ENCODE results near the gene MGP. TPM values are rescaled to one million over a fixed set of nuclear protein-coding genes. Genes with fewer than 3 reads are reported as not detected.

Gene MGP
- total RNA-seq, 4 donors from 2014 or later = 604 to 929 (median 711) TPM

DNA sequence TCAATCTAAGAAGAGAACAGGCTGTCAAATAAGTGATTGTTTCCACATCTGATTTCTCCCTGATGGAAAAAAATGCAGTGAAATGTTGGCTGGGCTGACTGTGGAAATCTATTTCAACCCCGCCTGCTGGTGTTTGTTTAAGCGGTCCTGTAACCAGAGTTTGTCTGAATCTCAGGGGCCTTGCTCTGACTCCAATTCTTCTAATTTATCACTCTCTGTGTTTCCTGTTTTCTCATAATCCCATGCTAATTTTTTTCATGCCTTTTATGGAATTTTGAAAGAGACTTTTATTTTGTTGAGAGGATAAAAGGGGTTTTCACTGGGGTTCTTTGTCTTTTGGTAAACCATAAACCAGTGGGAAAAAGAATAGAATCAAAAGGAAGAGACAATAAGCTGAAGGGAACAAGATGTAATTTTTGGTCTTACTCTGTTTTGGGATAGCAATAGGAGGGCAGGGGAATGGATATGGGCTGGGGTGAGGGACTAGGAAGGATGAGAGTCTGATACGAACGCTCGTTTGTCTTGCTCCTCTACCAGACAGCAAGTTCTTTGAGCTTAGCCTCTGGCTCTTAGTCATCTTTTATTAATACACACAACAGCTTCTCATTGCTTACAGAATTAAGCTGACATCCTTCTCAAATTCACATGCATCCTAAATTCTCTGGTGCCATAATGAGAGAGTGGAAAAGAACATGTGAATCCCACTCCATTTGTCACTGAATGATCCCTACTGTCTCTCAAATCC lies 8.0 kb upstream of the MGP start:
- Histone ChIP-seq H3K4me3 (peak overlapping the region in 1 of 4 donors; percentile 7), H3K36me3 (no peaks in the 10 kb centered on the region), H3K9me3 (no peaks in the 10 kb centered on the region), H3K4me1 (peaks cover 9 to 63% (median 52%) of the 10 kb centered on the region in 4 donors), H3K27ac (replicated peaks in 1 of 4) (peak overlapping the region; percentile 74 to 82 (median 77)), H3K27me3 (no peaks in the 10 kb centered on the region)
- no peak for DNase-seq (ENCODE audit: extremely low spot score)
- no peak for TF ChIP-seq EP300 (IDR thresholded peaks at IDR 0.05)
- no peak for TF ChIP-seq POLR2AphosphoS5 (IDR thresholded peaks at IDR 0.05)
- TF ChIP-seq, protein P1, sequence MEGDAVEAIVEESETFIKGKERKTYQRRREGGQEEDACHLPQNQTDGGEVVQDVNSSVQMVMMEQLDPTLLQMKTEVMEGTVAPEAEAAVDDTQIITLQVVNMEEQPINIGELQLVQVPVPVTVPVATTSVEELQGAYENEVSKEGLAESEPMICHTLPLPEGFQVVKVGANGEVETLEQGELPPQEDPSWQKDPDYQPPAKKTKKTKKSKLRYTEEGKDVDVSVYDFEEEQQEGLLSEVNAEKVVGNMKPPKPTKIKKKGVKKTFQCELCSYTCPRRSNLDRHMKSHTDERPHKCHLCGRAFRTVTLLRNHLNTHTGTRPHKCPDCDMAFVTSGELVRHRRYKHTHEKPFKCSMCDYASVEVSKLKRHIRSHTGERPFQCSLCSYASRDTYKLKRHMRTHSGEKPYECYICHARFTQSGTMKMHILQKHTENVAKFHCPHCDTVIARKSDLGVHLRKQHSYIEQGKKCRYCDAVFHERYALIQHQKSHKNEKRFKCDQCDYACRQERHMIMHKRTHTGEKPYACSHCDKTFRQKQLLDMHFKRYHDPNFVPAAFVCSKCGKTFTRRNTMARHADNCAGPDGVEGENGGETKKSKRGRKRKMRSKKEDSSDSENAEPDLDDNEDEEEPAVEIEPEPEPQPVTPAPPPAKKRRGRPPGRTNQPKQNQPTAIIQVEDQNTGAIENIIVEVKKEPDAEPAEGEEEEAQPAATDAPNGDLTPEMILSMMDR (IDR thresholded peaks at IDR 0.05) = no peak
- TF ChIP-seq POLR2A (IDR thresholded peaks at IDR 0.05; ENCODE audit: low read depth) = no peak
- WGBS = 38% methylated on average over 5 of the region's 5 CpGs
- intact Hi-C loops (cut with DNase I) = no loop called here

DNA sequence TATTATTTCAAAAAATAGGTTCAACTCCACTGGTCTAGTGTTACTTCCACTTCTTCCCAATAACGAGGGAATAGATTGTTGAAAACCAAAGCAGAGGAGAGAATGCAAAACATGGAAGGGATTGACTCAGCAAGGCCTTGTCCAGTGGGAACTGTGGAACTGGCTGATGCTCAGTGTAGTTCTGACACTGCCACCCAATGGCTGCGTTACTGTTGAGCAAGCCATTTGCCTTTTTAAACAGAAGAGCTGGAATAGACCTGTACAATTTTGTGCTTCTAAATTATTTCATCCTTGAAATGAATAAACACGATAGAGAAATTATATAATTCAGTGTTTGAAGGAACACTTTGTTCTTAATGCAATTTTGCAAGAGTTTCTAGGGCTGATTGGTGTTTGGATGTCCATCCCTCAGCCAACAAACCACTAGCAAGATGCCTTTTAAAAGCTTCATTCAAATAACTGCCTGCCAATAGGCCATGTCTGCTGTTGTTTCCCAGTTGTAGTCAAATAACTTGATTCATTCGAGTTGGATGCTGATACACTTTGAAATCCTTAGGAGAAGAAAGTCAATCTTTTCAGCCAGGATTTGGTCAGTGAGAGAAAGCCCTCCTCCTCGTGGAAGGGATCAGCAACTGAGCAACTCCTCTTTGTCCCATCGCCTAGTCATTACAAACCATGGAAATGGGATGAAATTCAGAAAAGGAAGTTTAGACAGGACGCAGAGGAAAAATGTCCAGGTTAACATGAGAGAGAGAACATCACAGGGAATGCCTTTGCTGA lies 7.3 kb upstream of the MGP start:
- Histone ChIP-seq H3K27ac (replicated peaks in 1 of 4) (peak overlapping the region; percentile 74 to 82 (median 78)), H3K27me3 (no peaks in the 10 kb centered on the region), H3K4me3 (peak overlapping the region in 1 of 4 donors; percentile 7), H3K36me3 (no peaks in the 10 kb centered on the region), H3K4me1 (peaks cover 9 to 64% (median 52%) of the 10 kb centered on the region in 4 donors), H3K9me3 (no peaks in the 10 kb centered on the region)
- TF ChIP-seq, protein P1 (IDR thresholded peaks at IDR 0.05) = peak; percentile 15 to 31 (median 31)
- peak; percentile 59 to 70 for TF ChIP-seq POLR2AphosphoS5 (IDR thresholded peaks at IDR 0.05)
- TF ChIP-seq POLR2A (IDR thresholded peaks at IDR 0.05; ENCODE audit: low read depth) = no peak
- intact Hi-C loops (cut with DNase I) = no loop called here
- no peak for DNase-seq (ENCODE audit: extremely low spot score)
- WGBS = 61% methylated on average over 7 of the region's 7 CpGs

DNA sequence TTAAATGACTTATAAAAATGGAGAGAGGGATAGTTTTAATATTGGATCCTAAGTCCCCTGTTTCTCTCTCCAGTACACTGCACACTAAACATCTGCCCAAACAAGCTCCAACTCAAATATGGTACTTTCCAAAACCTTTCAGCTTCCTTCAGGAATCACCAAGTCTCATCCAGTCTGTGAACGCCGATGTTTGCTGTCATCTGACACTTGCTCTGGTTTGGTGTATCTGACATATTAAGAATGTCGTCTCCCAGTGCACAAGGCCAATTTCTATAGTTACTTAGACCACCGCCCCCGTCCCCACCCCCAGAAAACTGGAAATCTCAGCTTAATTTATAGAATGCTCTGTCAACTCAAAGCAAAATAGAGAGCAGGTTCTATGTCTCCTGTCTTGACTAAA lies 5.0 kb upstream of the MGP start:
- WGBS = 86% methylated on average over 5 of the region's 5 CpGs
- TF ChIP-seq, protein P1 (IDR thresholded peaks at IDR 0.05) = no peak
- TF ChIP-seq EP300 (IDR thresholded peaks at IDR 0.05) (no peak), POLR2A (IDR thresholded peaks at IDR 0.05; ENCODE audit: low read depth) (no peak), POLR2AphosphoS5 (IDR thresholded peaks at IDR 0.05) (no peak)
- H3K36me3 ChIP-seq = no peaks in the 10 kb centered on the region
- no peaks in the 10 kb centered on the region for H3K9me3 ChIP-seq
- H3K27ac ChIP-seq (replicated peaks in 1 of 4) = peak overlapping the region in 1 of 4 donors; percentile 13
- DNase-seq (ENCODE audit: extremely low spot score) = no peak
- H3K27me3 ChIP-seq = no peaks in the 10 kb centered on the region
- intact Hi-C loops (cut with DNase I) = no loop called here
- H3K4me1 ChIP-seq = peaks cover 8 to 57% (median 48%) of the 10 kb centered on the region in 4 donors
- H3K4me3 ChIP-seq = no peak overlapping the region

DNA sequence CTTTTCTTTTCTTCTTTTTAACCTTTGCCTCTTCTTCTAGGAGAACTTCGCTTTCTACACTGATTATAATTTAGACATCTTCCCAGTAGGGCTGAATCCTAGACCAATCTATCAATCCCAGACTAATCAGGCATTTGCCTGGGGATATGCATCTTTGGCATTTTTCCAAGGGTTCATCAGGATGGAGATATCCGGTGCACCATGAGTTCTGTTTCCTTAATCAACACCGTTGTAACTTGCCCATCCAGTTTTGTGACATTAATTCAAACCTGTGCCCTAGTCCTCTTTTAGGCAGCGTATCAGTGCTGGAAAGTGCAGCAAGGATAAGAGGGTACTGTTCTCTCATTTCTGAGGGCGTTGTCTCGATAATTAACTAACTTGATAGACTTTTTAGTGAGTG lies 617 bp upstream of the MGP start:
- intact Hi-C loops (cut with DNase I) = loop anchor here (5.0 kb wide), 1 partner anchor 39 kb away; no protein-coding TSS in a partner anchor
- DNase-seq (ENCODE audit: extremely low spot score) = no peak
- TF ChIP-seq EP300 (IDR thresholded peaks at IDR 0.05) (no peak), POLR2AphosphoS5 (IDR thresholded peaks at IDR 0.05) (no peak), POLR2A (IDR thresholded peaks at IDR 0.05; ENCODE audit: low read depth) (no peak)
- H3K4me3 ChIP-seq = peak overlapping the region; percentile 49 to 63 (median 60)
- peaks cover 10 to 13% (median 12%) of the 10 kb centered on the region in 4 donors for H3K36me3 ChIP-seq
- 69% methylated on average over 6 of the region's 6 CpGs for WGBS
- H3K27me3 ChIP-seq = no peaks in the 10 kb centered on the region
- H3K27ac ChIP-seq (replicated peaks in 1 of 4) = peak overlapping the region; percentile 81 to 87 (median 86)
- no peaks in the 10 kb centered on the region for H3K9me3 ChIP-seq
- H3K4me1 ChIP-seq = peaks cover 16 to 48% (median 37%) of the 10 kb centered on the region in 4 donors

DNA sequence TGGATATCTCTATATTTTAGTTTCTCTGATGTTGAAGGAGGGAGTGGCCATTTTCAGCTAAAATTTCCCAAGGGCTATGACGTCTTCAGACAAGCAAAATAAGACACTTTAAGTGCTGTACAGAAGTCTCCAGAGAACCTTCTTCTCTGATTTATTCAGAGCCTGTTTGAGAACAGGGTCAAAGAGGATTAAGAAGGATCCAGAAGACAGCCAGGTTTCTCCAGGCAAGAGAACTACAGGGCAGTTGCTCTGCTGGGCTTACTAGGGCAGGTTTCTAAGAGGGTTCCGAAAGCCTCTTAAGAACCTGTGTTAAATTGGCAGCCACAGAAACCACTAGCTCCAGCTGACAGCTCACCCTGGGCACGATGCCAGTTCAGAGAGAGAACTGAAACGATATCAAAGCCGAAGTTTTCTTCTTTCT lies 1.2 kb downstream of the MGP start:
- H3K27ac ChIP-seq (replicated peaks in 1 of 4) = peak overlapping the region; percentile 81 to 87 (median 86)
- intact Hi-C loops (cut with DNase I) = no loop called here
- no peaks in the 10 kb centered on the region for H3K27me3 ChIP-seq
- peaks cover 10 to 19% (median 14%) of the 10 kb centered on the region in 4 donors for H3K36me3 ChIP-seq
- H3K9me3 ChIP-seq = no peaks in the 10 kb centered on the region
- TF ChIP-seq POLR2AphosphoS5 (IDR thresholded peaks at IDR 0.05) = peak; percentile 58 to 75
- no peak for TF ChIP-seq POLR2A (IDR thresholded peaks at IDR 0.05; ENCODE audit: low read depth)
- H3K4me1 ChIP-seq = peaks cover 16 to 46% (median 35%) of the 10 kb centered on the region in 4 donors
- H3K4me3 ChIP-seq = peak overlapping the region; percentile 49 to 63 (median 60)
- peak; percentile 97 for DNase-seq (ENCODE audit: extremely low spot score)
- 0% methylated on average over 5 of the region's 5 CpGs for WGBS

Data from esophagus muscularis mucosa (tissue), 4 donors.